GM12878 (cell line): ENCODE measurements around the gene TK1. TPM values are rescaled to one million over a fixed set of nuclear protein-coding genes. Genes with fewer than 3 reads are reported as not detected.

Experiments
- DPF2 ChIP-seq: fragments of 450-650 bp; IDR thresholded peaks from 2 replicates; pipeline ENCODE4 v1.6.1; 2017; ENCODE audit warnings: mild to moderate bottlenecking
- FOXM1 ChIP-seq: IDR thresholded peaks from 2 replicates; pipeline ENCODE4 v1.6.1; 2012; ENCODE audit warnings: low read depth, mild to moderate bottlenecking, inconsistent platforms, low read length, moderate library complexity
- MEF2B ChIP-seq: fragments of 450-650 bp; IDR thresholded peaks from 2 replicates; pipeline ENCODE4 v1.6.1; 2018; ENCODE audit warnings: mild to moderate bottlenecking, moderate library complexity; ENCODE audit not compliant: partially characterized antibody, poor library complexity, severe bottlenecking
- RELA ChIP-seq: fragments of 450-650 bp; IDR thresholded peaks from 2 replicates; pipeline ENCODE4 v1.8.0; 2014; ENCODE audit warnings: borderline replicate concordance; ENCODE audit not compliant: partially characterized antibody
- YY1 ChIP-seq: IDR thresholded peaks from 2 replicates; pipeline ENCODE4 v1.6.1; 2011; ENCODE audit warnings: low read depth, mild to moderate bottlenecking, low read length
- polyA plus RNA-seq, 11 experiments: library from polyadenylated mRNA; depleted of rRNA in 4 of 11; unstranded in 6 of 11; stranded (reverse) in 5 of 11; fragments of >200 nt; fragmentation: Nextera tagmentation in 4 of 11; fragmentation: Illumina TruSeq in 1 of 11; extraction: Ambion mirVana in 4 of 11; extraction: Trizol in 1 of 11; gene quantifications; 1 replicate in 1 of 11; 2 replicates in 10 of 11; pipeline versions ENCODE4 v1.2.1 to v1.2.3, GENCODE V29; 2011 to 2016; ENCODE audit warnings: inconsistent platforms in 2 of 11, missing spikeins in 2 of 11, low read depth in 1 of 11
- total RNA-seq, 4 experiments: library from RNA; depleted of rRNA in 3 of 4; stranded (reverse); fragments of >200 nt in 3 of 4; fragmentation: Illumina TruSeq in 1 of 4; extraction: Trizol in 1 of 4; gene quantifications; 2 replicates each; pipeline versions ENCODE4 v1.2.1 to v1.2.3, GENCODE V29; 2013 to 2021
- TF ChIP-seq, protein P1 (sequence below): fragments of 450-650 bp; conservative IDR thresholded peaks from 2 replicates; pipeline ENCODE4 v1.6.1; 2017; ENCODE audit warnings: mild to moderate bottlenecking, moderate library complexity
- TF ChIP-seq, protein P2 (sequence below): fragments of 450-650 bp; IDR thresholded peaks from 2 replicates; pipeline ENCODE4 v1.6.1; 2017; ENCODE audit warnings: antibody characterized with exemption, mild to moderate bottlenecking, moderate library complexity
- TF ChIP-seq, protein P3 (sequence below): IDR thresholded peaks from 2 replicates; pipeline ENCODE4 v1.6.1; 2012; ENCODE audit warnings: low read depth, low read length, improper control_type of control experiment
- TF ChIP-seq, protein P4 (sequence below), 3 experiments: IDR thresholded peaks in 2 of 3; conservative IDR thresholded peaks in 1 of 3; 2 replicates each; pipeline ENCODE4 v1.5.1; 2011; ENCODE audit warnings: low read depth in 3 of 3, low read length in 3 of 3, mild to moderate bottlenecking in 3 of 3, control low read depth in 2 of 3, moderate library complexity in 2 of 3, inconsistent platforms in 1 of 3, mixed read lengths in 1 of 3; ENCODE audit not compliant: control insufficient read depth in 2 of 3, insufficient read depth in 1 of 3; ENCODE audit errors: extremely low read depth in 1 of 3

Gene TK1
- total and polyA plus RNA-seq, 10 of the 15 experiments (the other 5 are each of a cell fraction or from before 2014, with no cell fraction given): 4.6 to 175 (median 77.9) TPM

DNA sequence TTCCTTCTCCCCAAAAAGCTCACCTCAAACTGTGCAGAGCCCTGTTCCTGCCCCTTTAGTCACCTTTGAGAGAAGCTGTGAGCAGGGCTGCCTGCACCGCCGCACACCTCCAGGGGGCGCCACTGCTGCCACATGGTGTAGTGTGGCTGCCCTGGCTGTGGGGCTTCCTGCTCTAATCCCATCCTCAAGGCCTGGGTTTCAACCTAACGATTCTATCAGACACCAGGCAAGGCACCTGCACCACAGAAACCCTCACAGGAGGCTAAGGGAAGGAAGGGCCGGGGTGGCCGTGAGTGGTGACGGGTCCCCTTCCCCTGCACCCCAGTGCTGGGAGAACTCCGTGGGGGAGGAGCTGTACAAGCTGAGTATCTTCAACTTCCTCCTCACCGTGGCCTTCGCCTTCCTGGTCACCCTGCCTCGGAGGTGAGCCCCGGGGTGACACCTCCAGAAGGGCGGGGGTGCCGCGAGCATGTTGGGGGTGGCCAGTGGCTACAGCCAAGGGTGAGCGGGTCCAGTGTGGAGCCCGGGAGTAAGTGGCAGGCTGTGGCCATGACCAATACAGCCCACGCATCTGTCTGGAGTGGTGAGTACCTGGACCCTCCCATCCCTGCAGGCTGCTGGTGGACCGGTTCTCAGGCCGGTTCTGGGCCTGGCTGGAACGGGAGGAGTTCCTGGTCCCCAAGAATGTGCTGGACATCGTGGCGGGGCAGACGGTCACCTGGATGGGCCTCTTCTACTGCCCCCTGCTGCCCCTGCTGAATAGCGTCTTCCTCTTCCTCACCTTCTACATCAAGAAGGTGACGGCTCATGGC is 49.3 kb downstream of the TK1 start (continued):
- TF ChIP-seq, protein P1, sequence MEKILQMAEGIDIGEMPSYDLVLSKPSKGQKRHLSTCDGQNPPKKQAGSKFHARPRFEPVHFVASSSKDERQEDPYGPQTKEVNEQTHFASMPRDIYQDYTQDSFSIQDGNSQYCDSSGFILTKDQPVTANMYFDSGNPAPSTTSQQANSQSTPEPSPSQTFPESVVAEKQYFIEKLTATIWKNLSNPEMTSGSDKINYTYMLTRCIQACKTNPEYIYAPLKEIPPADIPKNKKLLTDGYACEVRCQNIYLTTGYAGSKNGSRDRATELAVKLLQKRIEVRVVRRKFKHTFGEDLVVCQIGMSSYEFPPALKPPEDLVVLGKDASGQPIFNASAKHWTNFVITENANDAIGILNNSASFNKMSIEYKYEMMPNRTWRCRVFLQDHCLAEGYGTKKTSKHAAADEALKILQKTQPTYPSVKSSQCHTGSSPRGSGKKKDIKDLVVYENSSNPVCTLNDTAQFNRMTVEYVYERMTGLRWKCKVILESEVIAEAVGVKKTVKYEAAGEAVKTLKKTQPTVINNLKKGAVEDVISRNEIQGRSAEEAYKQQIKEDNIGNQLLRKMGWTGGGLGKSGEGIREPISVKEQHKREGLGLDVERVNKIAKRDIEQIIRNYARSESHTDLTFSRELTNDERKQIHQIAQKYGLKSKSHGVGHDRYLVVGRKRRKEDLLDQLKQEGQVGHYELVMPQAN: peak; percentile 78
- TF ChIP-seq MEF2B (peak; percentile 10), RELA (peak; percentile 5), DPF2 (peak; percentile 53; the same call in 1 of the 2 replicates), YY1 (0 out of 2 replicates have a peak, but pooled peaks have one; percentile 18), FOXM1 (no peak)
- TF ChIP-seq, protein P2, sequence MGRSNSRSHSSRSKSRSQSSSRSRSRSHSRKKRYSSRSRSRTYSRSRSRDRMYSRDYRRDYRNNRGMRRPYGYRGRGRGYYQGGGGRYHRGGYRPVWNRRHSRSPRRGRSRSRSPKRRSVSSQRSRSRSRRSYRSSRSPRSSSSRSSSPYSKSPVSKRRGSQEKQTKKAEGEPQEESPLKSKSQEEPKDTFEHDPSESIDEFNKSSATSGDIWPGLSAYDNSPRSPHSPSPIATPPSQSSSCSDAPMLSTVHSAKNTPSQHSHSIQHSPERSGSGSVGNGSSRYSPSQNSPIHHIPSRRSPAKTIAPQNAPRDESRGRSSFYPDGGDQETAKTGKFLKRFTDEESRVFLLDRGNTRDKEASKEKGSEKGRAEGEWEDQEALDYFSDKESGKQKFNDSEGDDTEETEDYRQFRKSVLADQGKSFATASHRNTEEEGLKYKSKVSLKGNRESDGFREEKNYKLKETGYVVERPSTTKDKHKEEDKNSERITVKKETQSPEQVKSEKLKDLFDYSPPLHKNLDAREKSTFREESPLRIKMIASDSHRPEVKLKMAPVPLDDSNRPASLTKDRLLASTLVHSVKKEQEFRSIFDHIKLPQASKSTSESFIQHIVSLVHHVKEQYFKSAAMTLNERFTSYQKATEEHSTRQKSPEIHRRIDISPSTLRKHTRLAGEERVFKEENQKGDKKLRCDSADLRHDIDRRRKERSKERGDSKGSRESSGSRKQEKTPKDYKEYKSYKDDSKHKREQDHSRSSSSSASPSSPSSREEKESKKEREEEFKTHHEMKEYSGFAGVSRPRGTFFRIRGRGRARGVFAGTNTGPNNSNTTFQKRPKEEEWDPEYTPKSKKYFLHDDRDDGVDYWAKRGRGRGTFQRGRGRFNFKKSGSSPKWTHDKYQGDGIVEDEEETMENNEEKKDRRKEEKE: no peak
- TF ChIP-seq, protein P3, sequence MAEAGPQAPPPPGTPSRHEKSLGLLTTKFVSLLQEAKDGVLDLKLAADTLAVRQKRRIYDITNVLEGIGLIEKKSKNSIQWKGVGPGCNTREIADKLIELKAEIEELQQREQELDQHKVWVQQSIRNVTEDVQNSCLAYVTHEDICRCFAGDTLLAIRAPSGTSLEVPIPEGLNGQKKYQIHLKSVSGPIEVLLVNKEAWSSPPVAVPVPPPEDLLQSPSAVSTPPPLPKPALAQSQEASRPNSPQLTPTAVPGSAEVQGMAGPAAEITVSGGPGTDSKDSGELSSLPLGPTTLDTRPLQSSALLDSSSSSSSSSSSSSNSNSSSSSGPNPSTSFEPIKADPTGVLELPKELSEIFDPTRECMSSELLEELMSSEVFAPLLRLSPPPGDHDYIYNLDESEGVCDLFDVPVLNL: no peak
- TF ChIP-seq, protein P4, sequence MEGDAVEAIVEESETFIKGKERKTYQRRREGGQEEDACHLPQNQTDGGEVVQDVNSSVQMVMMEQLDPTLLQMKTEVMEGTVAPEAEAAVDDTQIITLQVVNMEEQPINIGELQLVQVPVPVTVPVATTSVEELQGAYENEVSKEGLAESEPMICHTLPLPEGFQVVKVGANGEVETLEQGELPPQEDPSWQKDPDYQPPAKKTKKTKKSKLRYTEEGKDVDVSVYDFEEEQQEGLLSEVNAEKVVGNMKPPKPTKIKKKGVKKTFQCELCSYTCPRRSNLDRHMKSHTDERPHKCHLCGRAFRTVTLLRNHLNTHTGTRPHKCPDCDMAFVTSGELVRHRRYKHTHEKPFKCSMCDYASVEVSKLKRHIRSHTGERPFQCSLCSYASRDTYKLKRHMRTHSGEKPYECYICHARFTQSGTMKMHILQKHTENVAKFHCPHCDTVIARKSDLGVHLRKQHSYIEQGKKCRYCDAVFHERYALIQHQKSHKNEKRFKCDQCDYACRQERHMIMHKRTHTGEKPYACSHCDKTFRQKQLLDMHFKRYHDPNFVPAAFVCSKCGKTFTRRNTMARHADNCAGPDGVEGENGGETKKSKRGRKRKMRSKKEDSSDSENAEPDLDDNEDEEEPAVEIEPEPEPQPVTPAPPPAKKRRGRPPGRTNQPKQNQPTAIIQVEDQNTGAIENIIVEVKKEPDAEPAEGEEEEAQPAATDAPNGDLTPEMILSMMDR (IDR thresholded peaks at IDR 0.05 in 2 of 3, conservative IDR thresholded peaks at IDR 0.05 in 1 of 3; ENCODE audit: control insufficient read depth in 2 of 3, extremely low read depth in 1 of 3, insufficient read depth in 1 of 3, low read depth in 3 of 3, low read length in 3 of 3): peak; percentile 39 to 92 (median 80)
